C4-2B (cell line): Measurements from ENCODE around the gene RNF2.

Source experiments
- CTCF ChIP-seq: fragments of 450-650 bp; conservative IDR thresholded peaks from 2 replicates; pipeline ENCODE4 v1.5.1; 2017; ENCODE audit warnings: mild to moderate bottlenecking
- ZFX ChIP-seq: fragments of 450-650 bp; IDR thresholded peaks from 2 replicates; pipeline ENCODE4 v1.6.1; 2017

DNA sequence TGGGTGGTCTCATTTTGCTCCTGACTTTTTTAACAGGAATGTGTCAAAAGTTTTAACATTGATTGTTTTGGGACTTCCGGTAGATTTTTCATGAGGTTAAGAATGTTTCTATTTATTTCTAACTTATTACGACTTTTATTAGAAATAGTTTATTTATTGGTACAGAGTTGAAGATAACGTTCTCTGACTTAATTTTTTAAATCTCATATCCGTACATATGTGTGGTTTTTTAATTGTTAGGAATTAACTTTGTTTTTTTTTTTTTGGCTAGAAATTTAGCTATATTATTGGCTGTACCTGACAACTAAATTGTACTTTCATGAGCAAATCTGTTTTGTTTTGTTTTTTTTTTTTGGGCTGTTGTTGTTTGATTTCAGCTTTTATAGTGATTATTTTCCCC lies 32.0 kb downstream of the RNF2 start:
- TF ChIP-seq CTCF (no peak), ZFX (no peak)
